Measurements from ENCODE around the gene GOLGA8J.
"Not testable (repeated sequence)": the region's sequence is repeated elsewhere in the genome, so short reads cannot be mapped to it uniquely, and the experiment has no call there.

The GOLGA8J gene, protein sequence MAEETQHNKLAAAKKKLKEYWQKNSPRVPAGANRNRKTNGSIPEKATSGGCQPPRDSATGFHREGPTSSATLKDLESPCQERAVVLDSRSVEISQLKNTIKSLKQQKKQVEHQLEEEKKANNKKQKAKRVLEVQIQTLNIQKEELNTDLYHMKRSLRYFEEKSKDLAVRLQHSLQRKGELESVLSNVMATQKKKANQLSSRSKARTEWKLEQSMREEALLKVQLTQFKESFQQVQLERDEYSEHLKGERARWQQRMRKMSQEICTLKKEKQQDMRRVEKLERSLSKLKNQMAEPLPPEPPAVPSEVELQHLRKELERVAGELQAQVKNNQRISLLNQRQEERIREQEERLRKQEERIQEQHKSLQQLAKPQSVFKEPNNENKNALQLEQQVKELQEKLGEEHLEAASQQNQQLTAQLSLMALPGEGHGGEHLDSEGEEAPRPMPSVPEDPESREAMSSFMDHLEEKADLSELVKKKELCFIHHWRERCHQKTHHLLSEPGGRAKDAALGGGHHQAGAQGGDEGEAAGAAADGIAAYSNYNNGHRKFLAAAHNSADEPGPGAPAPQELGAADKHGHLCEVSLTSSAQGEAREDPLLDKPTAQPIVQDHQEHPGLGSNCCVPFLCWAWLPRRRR

DNA sequence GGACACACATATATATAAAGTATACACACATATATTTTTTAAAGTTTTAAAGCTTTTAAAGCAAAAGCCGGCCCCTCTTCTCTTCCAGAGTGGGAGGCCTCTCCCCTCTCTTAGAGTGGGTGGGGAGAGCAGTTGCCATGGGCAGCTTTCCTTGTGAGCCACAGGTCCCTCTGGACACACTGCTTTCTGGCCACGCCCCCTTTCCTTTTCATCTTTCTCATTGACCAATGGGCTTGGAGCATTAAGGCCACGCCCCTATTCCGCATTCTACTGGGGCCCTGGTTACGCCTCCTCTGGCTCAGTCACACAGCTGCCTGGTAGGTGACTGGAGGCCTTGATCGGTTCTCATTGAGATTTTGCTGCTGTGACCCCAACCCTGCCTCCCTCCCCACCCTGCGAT, at the start of gene GOLGA8J:
Gene GOLGA8J (plus strand): TSS at position 301 of the 400 bp plus-strand sequence. CDS start 98 bp downstream, at position 399.
- DNase-seq (ENCODE audit: low read depth in 2 of 2) = not testable (repeated sequence)

DNA sequence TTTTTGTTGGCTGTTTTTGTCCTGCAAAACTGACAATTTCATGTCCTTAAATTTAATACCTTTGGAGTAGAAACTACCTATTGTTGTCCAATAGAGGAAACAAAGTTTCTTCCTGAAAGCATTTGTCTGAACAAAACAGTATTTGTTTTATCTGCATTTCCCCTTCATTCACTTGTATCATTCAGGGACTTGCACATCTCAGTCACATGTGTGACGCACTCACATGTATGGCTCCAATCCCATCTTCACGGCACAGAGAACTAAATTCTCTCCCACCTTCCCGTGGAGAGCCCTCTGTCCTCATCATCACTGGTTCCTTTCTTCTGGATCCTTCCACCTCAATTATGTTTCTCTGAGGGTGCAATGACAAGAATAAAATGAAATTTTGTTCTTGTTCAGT, 49.5 kb upstream of the GOLGA8J start:
- no peak for DNase-seq (ENCODE audit: low read depth in 2 of 2)

DNA sequence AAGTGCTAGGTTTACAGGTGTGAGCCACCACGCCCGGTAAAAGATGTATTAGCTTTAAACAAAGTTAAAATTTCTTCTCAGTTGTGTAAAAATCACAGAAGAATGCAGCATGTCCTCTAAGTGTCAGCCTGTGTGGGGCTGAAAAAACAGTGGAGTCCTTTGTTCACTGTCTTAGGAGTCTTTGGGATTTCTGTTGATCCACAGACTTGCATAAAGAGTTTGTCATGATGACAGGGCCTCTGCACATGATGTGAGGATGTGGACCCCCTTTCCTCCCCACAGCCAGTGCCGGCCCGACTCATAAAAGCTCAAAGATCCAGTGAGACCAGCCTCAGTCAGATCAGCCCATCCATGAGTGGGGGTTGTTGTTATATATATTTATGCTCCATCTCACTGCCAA, 49.0 kb upstream of the GOLGA8J start:
- no peak for DNase-seq (ENCODE audit: low read depth in 2 of 2)

DNA sequence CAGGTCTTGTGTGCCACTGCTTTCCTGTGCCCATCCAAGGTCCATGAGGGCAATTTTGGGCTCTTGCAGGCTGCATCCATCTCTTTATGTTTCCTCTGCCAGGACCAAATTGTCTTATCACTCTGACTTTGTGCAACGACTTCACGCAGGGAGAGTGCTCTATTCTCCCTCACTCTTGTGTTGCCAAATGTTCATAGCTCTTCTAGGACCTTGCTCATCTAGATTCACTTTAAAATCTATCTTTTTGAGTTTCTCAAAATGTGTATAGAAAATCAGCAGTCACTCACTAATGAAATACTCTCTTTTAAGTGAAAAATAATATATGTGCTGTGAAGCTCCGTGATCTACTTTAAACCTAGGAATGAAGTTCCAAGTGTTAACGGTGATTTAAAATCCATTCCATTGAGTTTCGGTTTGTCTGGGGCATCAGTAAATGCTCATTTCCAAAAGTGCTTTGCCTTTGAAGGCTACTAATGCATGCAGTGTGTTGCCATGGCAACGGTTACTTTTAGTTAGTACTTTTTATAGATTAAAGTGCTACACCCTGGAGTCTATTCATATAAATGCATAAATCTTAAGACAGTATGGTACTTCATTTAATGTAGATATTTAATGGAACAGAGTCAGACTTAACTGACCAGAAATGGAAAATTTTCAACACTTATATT, 46.6 kb upstream of the GOLGA8J start:
- DNase-seq (ENCODE audit: low read depth in 2 of 2) = no peak

DNA sequence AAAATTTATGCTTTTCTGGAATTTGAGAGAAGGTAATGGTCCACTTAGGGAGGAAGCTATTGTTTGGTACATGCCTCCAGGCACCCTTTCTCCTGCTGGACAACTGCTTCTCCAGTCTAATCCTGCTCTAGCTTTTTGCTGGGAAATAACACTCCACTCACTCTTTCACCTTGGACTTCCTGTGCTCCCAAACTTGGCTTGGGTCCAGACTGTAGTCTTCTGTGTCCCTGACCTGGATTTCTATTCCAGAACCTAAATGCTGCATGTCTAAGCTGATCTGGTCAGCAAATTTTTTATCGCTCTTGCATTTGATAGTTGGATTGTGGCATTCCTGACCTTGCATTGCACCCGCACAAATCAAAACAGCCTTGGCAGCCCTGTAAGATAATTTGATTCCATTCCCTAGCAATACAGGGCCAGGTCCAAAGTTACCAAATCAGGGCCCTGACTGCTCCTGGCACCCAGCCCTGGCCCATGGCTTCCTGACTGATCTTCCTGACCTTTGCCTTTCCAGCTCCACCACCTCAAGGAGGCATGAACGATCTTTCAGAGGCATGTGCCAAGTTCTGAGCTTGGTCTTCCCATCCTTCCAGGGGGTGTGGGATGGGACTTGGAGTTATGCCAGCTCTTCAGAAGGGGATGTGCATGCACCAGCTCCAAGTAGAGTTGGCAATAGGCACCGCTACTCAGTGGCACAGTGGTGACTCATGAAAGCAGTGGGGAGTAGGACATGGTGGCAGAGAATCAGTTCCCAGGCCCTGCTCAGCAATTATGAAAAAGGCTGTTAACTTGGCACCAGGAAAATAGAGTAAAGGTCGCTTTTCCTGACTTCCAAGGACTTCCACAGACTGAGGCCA, 43.9 kb upstream of the GOLGA8J start:
- no peak for DNase-seq (ENCODE audit: low read depth in 2 of 2)

DNA sequence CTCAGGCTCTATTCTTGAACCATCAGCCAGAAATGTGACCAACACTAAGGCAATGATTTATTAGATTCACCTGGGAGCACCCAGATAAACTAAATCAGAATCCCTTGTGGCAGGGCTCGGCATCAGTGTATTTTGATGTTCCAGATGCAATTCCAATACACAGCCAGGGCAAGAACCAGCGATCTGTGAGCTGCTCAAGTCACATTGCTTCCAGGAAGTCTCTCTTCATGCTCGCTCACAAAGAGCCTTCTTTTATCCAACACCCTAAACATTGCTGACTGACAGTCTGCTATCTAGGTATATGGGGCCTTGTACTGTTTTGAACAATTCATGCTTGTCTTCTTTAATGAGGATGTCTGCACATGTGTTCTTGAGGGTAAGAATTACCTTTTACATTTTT, 40.9 kb upstream of the GOLGA8J start:
- DNase-seq (ENCODE audit: low read depth in 2 of 2) = no peak

DNA sequence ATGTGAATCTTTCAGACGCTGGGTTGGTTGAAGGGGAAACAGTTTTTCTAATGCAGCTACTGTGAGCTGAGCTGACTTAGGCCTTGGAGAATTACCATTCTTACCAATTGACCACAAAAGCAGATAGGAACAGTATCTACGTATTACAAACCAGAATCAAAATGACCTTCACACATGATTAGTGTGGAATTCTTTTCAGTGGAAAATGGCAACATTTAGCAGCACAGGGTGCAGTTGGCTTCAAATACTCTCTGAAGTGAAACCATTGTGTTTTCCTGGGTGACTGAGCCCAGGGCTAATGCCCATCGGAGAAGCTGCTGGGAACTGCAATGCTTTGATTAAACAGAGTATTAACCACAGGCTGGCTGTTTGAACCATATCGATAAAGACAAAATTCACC, 40.2 kb upstream of the GOLGA8J start:
- no peak for DNase-seq (ENCODE audit: low read depth in 2 of 2)

DNA sequence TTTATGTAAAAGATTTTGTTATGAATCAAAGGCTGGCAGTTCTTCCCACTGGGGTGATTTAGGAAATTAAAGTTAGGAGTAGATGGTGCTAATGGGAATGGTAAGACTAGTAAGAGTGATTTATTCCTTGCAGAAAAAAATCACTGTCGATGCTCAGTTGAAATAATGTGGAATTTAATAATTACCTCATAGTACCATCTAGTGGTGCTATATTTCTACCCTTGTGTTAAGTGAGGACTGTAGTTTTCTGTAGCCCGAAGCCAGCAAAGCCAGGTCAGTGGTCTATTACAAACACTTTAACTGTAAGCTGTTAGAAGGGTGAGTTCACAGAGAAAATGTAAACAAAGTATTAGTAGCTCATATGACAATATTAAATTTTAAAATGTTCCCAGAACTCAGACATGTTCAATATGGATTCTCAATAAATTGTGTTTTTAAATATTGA, 39.5 kb upstream of the GOLGA8J start:
- DNase-seq (ENCODE audit: low read depth in 2 of 2) = no peak

DNA sequence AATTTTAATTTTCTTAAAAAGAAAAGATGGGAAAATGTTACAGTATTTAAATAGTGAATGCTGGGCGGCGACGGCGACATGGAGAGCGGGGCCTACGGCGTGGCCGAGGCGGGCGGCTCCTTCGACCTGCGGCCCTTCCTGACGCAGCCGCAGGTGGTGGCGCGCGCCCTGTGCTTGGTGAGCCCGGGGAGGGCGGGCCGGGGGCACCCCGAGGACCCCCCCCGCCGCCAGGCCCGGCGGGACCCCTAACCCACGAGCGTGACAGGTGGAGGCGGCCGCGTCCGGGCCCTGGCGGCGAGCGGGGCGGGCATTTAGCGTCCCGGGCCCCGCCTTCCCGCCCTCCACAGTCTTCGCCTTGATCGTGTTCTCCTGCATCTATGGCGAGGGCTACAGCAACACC, 38.4 kb upstream of the GOLGA8J start:
- DNase-seq (ENCODE audit: low read depth in 2 of 2) = no peak

DNA sequence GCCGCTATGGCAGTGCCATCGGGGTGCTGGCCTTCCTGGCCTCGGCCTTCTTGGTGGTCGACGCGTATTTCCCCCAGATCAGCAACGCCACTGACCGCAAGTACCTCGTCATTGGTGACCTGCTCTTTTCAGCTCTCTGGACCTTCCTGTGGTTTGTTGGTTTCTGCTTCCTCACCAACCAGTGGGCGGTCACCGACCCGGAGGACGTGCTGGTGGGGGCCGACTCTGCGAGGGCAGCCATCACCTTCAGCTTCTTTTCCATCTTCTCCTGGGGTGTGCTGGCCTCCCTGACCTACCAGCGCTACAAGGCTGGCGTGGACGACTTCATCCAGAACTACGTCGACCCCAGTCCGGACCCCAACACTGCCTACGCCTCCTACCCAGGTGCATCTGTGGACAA, 37.9 kb upstream of the GOLGA8J start:
- DNase-seq (ENCODE audit: low read depth in 2 of 2) = not testable (repeated sequence)

DNA sequence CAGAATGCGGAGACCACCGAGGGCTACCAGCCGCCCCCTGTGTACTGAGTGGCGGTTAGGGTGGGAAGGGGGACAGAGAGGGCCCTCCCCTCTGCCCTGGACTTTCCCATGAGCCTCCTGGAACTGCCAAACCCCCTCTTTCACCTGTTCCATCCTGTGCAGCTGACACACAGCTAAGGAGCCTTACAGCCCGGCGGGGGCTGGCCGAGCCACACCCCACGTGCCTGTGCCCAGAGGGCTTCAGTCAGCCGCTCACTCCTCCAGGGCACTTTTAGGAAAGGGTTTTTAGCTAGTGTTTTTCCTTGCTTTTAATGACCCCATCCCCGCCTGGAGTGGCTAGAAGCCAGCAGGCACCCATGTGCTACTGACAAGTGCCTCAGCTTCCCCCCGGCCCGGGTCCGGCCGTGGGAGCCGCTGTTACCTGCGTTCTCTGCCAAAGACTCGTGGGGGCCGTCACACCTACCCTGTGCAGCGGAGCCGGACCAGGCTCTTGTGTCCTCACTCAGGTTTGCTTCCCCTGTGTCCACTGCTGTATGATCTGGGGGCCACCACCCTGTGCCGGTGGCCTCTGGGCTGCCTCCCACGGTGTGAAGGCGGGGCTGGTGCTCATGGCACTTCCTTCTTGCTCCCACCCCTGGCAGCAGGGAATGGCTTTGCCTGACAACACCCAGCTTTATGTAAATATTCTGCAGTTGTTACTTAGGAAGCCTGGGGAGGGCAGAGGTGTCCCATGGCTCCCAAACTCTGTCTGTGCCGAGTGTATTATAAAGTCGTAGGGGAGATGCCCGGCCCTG, 37.3 kb upstream of the GOLGA8J start:
- DNase-seq (ENCODE audit: low read depth in 2 of 2) = not testable (repeated sequence)

DNA sequence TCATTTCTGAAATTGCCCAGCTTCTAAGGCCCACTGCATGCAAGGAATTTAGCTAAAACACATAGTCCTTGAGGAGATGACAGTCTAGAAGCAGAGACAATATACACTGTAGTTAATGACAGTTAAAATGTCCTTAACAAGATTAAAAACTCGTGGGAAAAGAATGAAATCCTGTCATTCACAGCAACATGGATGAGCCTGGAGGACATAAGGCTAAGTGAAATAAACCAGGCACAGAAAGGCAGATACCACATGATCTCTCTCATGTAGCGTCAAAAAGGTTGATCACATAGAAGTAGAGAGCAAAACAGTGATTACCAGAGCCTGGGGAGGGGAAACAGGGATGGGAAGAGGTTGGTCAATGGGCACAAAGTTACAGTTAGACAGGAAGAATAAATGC, 36.3 kb upstream of the GOLGA8J start:
- no peak for DNase-seq (ENCODE audit: low read depth in 2 of 2)

DNA sequence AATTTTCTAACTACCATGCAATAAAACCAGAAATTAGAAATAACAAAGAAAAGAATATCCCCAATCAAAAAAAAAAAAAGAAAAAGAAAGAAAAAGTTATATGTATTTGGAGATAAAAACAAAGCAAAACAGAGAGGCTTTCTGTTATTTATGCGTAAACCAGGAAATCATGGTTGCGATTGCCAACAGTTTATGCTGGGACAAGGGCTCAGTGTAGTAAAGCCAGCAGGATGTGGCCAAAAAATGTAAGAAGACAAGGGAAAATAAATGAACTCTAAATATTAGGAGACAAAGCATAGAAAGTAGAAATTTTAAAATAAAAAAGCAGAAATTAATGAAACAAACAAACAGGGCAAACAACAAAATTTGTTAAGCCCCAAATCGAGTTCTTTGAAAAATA, 27.2 kb upstream of the GOLGA8J start:
- no peak for DNase-seq (ENCODE audit: low read depth in 2 of 2)

DNA sequence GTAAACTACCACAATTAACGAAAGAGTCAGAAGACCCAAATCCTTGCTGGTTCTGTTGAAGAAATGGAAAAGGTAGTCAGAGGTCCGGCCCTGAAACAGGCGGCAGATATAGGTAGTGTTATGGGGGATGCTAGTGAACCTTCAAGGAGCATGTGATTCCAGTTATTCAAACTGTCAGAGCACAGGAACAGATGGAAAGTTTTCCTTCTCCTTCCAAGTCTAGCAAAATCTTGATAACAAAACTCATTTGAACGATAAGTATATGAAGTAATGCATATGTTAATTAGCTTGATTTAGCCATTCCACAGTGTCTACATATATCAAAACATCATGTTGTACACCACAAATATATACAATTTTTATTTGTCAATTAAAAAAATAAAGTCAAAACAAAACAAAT, 26.6 kb upstream of the GOLGA8J start:
- no peak for DNase-seq (ENCODE audit: low read depth in 2 of 2)

DNA sequence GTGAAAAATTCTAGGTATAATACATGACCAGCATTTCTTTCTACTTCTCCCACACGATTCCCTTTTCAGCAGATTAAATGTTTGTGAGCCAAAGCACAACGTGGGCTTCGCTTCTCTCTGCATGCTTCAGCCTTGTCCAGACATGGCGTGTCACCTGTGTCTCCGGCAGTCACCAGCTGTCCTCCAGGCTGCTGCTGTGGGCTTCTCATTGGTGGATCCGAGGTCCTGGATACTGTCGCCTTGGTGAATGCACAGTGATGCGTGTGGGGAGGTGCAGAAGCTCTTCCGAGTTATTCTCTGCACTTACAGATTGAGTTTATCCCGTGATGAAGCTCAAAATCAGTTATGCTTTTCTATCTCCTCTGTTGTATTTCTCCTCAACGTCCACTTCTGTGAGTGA, 23.0 kb upstream of the GOLGA8J start:
- no peak for DNase-seq (ENCODE audit: low read depth in 2 of 2)

DNA sequence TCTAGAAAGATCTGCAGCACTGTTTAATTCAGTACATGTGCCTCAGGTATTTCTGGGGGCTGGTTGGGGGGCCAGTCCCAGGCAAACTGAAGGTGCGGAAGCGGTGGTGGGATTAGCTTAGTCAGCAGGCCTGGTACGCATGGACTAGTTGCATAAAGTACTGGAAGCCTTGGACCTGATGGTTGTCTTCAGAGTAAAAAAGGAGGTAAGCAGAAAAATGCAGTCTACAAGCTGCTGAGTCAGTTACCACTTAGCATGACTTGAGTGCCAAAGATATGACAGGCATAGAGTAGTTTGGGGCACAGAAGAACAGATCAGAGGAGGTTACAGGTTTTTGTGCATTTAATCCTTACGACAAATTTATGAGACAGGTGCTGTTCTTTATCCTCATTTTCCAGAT, 19.9 kb upstream of the GOLGA8J start:
- DNase-seq (ENCODE audit: low read depth in 2 of 2) = no peak

DNA sequence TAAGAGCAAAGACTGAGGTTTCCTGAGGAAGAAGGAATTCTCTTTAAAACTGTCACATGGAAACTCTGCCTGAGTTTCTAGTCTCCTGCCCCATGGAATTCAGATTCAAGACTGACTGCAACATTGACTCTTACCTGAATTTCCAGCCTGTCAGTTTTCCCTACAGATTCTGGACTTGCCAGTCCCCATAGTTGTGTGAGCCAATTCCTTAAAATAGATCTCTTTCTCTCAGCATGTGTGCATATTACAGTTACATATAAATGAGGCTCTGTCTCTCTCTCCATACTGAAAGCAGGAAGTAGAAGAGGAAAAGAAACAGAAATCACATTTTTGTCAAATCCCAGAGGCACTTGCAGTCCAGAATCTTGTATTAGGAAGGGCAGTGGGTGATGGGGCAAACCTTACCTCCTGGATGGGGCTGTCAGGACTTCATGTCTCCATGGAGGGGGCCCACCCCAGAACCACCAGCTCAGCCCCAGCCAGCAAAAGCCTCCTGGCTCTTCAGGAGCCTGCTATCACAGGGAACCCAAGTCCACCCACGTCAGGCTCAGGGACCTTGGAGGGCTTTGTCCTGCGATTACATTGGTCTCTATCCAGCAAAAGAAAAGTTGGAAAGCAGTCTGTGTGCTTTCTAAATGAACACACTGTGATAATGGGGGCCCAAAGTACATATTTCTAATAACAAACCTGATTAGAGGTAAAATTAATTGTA, 18.8 kb upstream of the GOLGA8J start:
- no peak for DNase-seq (ENCODE audit: low read depth in 2 of 2)

DNA sequence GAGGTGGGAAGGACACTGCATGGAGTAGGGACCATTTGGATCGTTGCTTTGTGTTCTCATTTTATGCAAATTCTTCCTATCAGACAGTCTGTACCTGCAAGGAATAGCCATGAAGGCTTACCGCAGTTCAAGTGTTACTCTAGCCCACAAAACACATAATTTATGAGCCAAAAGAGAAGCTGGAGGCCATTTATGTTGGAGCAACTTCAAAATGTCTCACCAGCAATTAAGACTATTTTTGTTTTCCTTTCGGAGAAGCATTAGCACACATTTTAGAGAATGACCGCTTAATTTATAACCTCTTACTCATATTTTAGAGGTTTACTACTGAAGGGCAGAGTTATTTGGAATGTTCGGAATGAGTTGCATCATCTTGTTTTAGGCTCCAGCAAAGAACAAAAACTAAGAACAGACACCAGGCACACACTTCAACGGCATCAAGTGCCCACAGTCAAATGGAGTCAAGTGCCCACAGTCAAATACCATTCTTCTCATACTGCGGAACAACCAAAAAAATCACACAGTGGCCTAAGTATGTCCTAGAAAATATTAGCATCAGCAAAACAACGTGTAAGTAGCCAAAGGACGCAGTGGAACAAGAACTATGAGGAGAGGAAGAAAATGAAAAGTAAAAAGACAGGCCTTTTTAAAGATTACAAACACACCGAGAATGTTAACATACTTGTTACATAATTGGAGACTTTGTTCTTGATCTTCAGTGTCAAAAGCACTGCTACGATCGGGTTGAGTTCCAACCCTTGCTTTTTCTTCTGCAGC, 17.5 kb upstream of the GOLGA8J start:
- DNase-seq (ENCODE audit: low read depth in 2 of 2) = no peak

DNA sequence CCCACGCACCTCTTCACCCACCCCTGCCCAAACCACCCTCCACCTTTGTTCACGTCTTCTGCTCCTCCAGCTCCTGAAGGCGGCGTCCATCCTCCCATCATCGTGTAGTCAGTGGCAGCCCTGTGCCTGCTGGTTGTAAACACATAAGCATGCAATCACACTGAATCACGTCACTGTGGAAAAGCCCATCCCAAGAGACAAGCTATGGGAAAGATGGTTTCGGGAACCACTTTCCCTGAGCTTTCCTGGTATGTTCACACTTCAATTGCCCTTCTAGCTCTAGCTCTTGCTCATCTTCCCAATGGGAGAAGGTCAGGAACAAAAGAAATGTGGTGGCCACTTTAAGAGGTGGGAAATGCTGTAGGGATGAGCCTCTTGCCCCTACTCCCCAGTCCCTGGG, 14.4 kb upstream of the GOLGA8J start:
- no peak for DNase-seq (ENCODE audit: low read depth in 2 of 2)

DNA sequence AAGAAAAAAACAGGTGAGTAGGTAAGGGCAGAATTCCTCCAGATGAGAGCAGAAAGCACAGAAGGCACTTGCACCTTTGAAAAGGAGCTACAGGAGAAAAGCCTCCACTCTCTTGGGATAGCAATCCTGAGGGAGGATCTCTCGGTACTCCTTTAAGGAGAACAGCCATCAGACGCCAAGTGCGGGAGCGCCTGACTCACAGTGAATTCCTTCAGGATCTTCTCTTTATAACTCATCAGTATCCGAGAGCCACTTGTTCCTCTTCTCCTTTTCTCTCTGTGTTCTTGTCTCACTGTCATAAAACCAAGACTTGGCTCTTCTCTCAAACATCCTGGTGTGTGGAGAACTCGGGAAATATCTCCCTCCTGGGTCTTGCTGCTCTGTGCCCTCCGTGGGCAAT, 10.1 kb upstream of the GOLGA8J start:
- no peak for DNase-seq (ENCODE audit: low read depth in 2 of 2)

Measured in activated CD4-positive, alpha-beta T cell treated with anti-CD3 and anti-CD28 coated beads for 24 hours (primary cell).